ENCODE data around the gene SPOP.

DNA sequence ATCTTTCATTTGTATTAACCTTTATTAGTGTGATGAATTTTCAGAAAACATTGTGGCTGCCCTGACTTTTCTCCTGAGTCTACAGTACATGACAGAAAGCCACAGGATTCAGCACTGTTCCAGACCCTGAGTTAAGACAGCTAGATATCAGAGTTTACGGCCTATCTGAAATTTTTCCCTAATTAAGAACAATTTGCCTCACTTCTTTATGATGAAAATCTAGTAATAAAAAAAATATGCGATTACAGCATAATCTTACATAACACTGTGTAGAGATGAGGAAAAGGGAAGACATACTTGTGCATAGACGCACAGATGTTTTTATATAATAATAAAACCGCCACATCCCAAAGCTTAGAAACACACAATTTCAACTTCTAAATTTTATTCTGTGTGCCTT is 7.3 kb downstream of the SPOP start:
- TF ChIP-seq, protein P1, sequence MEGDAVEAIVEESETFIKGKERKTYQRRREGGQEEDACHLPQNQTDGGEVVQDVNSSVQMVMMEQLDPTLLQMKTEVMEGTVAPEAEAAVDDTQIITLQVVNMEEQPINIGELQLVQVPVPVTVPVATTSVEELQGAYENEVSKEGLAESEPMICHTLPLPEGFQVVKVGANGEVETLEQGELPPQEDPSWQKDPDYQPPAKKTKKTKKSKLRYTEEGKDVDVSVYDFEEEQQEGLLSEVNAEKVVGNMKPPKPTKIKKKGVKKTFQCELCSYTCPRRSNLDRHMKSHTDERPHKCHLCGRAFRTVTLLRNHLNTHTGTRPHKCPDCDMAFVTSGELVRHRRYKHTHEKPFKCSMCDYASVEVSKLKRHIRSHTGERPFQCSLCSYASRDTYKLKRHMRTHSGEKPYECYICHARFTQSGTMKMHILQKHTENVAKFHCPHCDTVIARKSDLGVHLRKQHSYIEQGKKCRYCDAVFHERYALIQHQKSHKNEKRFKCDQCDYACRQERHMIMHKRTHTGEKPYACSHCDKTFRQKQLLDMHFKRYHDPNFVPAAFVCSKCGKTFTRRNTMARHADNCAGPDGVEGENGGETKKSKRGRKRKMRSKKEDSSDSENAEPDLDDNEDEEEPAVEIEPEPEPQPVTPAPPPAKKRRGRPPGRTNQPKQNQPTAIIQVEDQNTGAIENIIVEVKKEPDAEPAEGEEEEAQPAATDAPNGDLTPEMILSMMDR (IDR thresholded peaks at IDR 0.05 in 4 of 5, conservative IDR thresholded peaks at IDR 0.05 in 1 of 5) = no peak
- TF ChIP-seq POLR2A (IDR thresholded peaks at IDR 0.05) = no peak

Data from gastrocnemius medialis (tissue), 4 donors.